Colonic mucosa (tissue), 4 donors: ENCODE data around the gene TRPV6. TPM values are rescaled to one million over a fixed set of nuclear protein-coding genes. Genes with fewer than 3 reads are reported as not detected.

Source experiments
- DNase-seq: peaks from one replicate; pipeline ENCODE4 v3.0.0-alpha.2; 2020
- H3K27ac ChIP-seq: fragments of 200-600 bp; one replicate; pipeline ENCODE4 v1.8.0; 2021
- H3K27me3 ChIP-seq: fragments of 200-600 bp; one replicate; pipeline ENCODE4 v1.8.0; 2021
- H3K36me3 ChIP-seq: fragments of 200-600 bp; one replicate; pipeline ENCODE4 v1.8.0; 2021
- H3K4me1 ChIP-seq: fragments of 200-600 bp; one replicate; pipeline ENCODE4 v1.8.0; 2021; ENCODE audit warnings: mild to moderate bottlenecking
- H3K4me3 ChIP-seq: fragments of 200-600 bp; one replicate; pipeline ENCODE4 v1.8.0; 2021
- H3K9ac ChIP-seq, 2 donors: one replicate each; pipeline ENCODE4 v1.7.0; 2013; ENCODE audit warnings: control low read depth in 2 of 2, low read depth in 2 of 2, low read length in 2 of 2
- H3K9me3 ChIP-seq: fragments of 200-600 bp; one replicate; pipeline ENCODE4 v1.8.0; 2021
- CTCF ChIP-seq: fragments of 200-600 bp; IDR thresholded peaks from one replicate; pipeline ENCODE4 v1.8.0; 2022; ENCODE audit warnings: antibody characterized with exemption, mild to moderate bottlenecking
- intact Hi-C: fragments of 100-400 bp; cut with DNase I; formaldehyde crosslinking; loops from one replicate; pipeline ENCODE4 v1.14.1; 2022
- total RNA-seq, 2 donors: library from RNA; stranded (reverse); fragmentation: NEBNext Ultra II Directional in 1 of 2; extraction: Animal tissue kit (Norgen Biotek cat#: 25700) in 1 of 2; gene quantifications; one replicate each; pipeline ENCODE4 v1.2.1, GENCODE V29; 2021
- donor health status: healthy.
- donor health status: DM: no; HTN: no; CAD: no.
- donor health status: DM: no; HTN: no; CAD: no.

Gene TRPV6
- total RNA-seq, 2 donors from 2014 or later = 0.05 to 0.61 TPM

- no peaks in the 10 kb centered on the region for H3K36me3 ChIP-seq
- no peak for DNase-seq
- H3K27me3 ChIP-seq = no peaks in the 10 kb centered on the region
- H3K9me3 ChIP-seq = no peaks in the 10 kb centered on the region
- H3K9ac ChIP-seq = no peak overlapping the region
- no peak overlapping the region for H3K27ac ChIP-seq
- no peaks in the 10 kb centered on the region for H3K4me1 ChIP-seq
- no peak for TF ChIP-seq CTCF
- intact Hi-C loops = no loop called here
- H3K4me3 ChIP-seq = no peak overlapping the region
These were observed 44.7 kb upstream of the TRPV6 start for GRCh38 chr7:142930126-142930730.

GRCh38 chr7:142927949-142928348 is 42.4 kb upstream of the TRPV6 start:
- peak overlapping the region; percentile 32 for H3K27ac ChIP-seq
- intact Hi-C loops = no loop called here
- DNase-seq = no peak
- H3K36me3 ChIP-seq = no peaks in the 10 kb centered on the region
- no peaks in the 10 kb centered on the region for H3K4me1 ChIP-seq
- no peak for TF ChIP-seq CTCF
- no peaks in the 10 kb centered on the region for H3K9me3 ChIP-seq
- no peak overlapping the region for H3K4me3 ChIP-seq
- H3K9ac ChIP-seq = no peak overlapping the region
- H3K27me3 ChIP-seq = no peaks in the 10 kb centered on the region

- H3K9ac ChIP-seq = no peak overlapping the region
- no peak for TF ChIP-seq CTCF
- no peaks in the 10 kb centered on the region for H3K9me3 ChIP-seq
- intact Hi-C loops = no loop called here
- no peaks in the 10 kb centered on the region for H3K27me3 ChIP-seq
- DNase-seq = no peak
- no peak overlapping the region for H3K4me3 ChIP-seq
- H3K27ac ChIP-seq = peak overlapping the region; percentile 32
- no peaks in the 10 kb centered on the region for H3K36me3 ChIP-seq
- no peaks in the 10 kb centered on the region for H3K4me1 ChIP-seq
These were observed 41.7 kb upstream of the TRPV6 start for GRCh38 chr7:142927085-142927745.

GRCh38 chr7:142925413-142925812 is 39.9 kb upstream of the TRPV6 start:
- Histone ChIP-seq H3K27ac (no peak overlapping the region), H3K36me3 (no peaks in the 10 kb centered on the region), H3K27me3 (no peaks in the 10 kb centered on the region), H3K4me1 (no peaks in the 10 kb centered on the region), H3K9me3 (no peaks in the 10 kb centered on the region), H3K4me3 (no peak overlapping the region), H3K9ac (no peak overlapping the region)
- intact Hi-C loops = no loop called here
- TF ChIP-seq CTCF = no peak
- DNase-seq = no peak

- no peaks in the 10 kb centered on the region for H3K4me1 ChIP-seq
- intact Hi-C loops = no loop called here
- H3K9me3 ChIP-seq = no peaks in the 10 kb centered on the region
- TF ChIP-seq CTCF = no peak
- no peak overlapping the region for H3K4me3 ChIP-seq
- H3K36me3 ChIP-seq = no peaks in the 10 kb centered on the region
- no peak overlapping the region for H3K9ac ChIP-seq
- H3K27ac ChIP-seq = no peak overlapping the region
- H3K27me3 ChIP-seq = no peaks in the 10 kb centered on the region
- DNase-seq = no peak
These were observed 37.8 kb upstream of the TRPV6 start for GRCh38 chr7:142923391-142923790.
